H1 (cell line): ENCODE measurements around the gene LANCL2. TPM values are rescaled to one million over a fixed set of nuclear protein-coding genes. Genes with fewer than 3 reads are reported as not detected.

Source experiments
- CTCF ChIA-PET: fragments of 300-600 bp; sonication (Branson Sonifier 250); formaldehyde crosslinking; loops from one replicate; lab custom pipeline; 2021; ENCODE audit not compliant: partially characterized antibody; lab: Charles Lee
- POLR2A ChIA-PET: fragments of 300-600 bp; sonication (Branson Sonifier 250); formaldehyde crosslinking; loops from one replicate; lab custom pipeline; 2021; ENCODE audit warnings: inconsistent platforms; ENCODE audit not compliant: partially characterized antibody; lab: Charles Lee
- DNase-seq, 2 experiments: peaks; one replicate each; pipeline versions ENCODE4 v3.0.0 to v3.0.0-alpha.2; 2010 to 2022; ENCODE audit warnings: low spot score in 2 of 2, low read depth in 1 of 2, mixed read lengths in 1 of 2
- FAIRE-seq: peaks from 2 replicates; lab custom pipeline; 2011; peaks lifted over from hg19 to GRCh38; lab: Jason Lieb, UNC
- H2AFZ ChIP-seq: 2 replicates; pipeline ENCODE4 v1.8.1; 2012; ENCODE audit warnings: low read length, inconsistent platforms
- H2AK5ac ChIP-seq: 2 replicates; pipeline ENCODE4 v1.6.1; 2013; ENCODE audit warnings: low read depth, low read length
- H2BK120ac ChIP-seq: replicated peaks from 2 replicates; pipeline ENCODE3; 2013; ENCODE audit warnings: low read depth, low read length, inconsistent platforms
- H2BK12ac ChIP-seq: 2 replicates; pipeline ENCODE4 v1.6.1; 2013; ENCODE audit warnings: low read depth, low read length
- H2BK15ac ChIP-seq: 2 replicates; pipeline ENCODE4 v1.6.1; 2013; ENCODE audit warnings: low read length
- H2BK20ac ChIP-seq: 2 replicates; pipeline ENCODE4 v1.6.1; 2013; ENCODE audit warnings: low read length
- H2BK5ac ChIP-seq: 2 replicates; pipeline ENCODE4 v1.6.1; 2013; ENCODE audit warnings: low read depth, low read length
- H3K14ac ChIP-seq: 2 replicates; pipeline ENCODE4 v1.6.1; 2013; ENCODE audit warnings: inconsistent platforms; ENCODE audit not compliant: insufficient read length
- H3K18ac ChIP-seq: 2 replicates; pipeline ENCODE4 v1.6.1; 2013; ENCODE audit warnings: low read length; ENCODE audit errors: extremely low read depth
- H3K23ac ChIP-seq: 2 replicates; pipeline ENCODE4 v1.6.1; 2013; ENCODE audit warnings: inconsistent platforms; ENCODE audit not compliant: insufficient read length
- H3K23me2 ChIP-seq: 2 replicates; pipeline ENCODE4 v1.6.1; 2013; ENCODE audit warnings: low read depth, low read length
- H3K27ac ChIP-seq: 2 replicates; pipeline ENCODE4 v1.6.1; 2011; ENCODE audit warnings: low read depth, low read length, inconsistent platforms
- H3K27me3 ChIP-seq, 4 experiments: replicated peaks in 1 of 4; 1 replicate in 1 of 4; 2 replicates in 3 of 4; pipeline versions ENCODE4 v1.6.1 to v1.8.1; 2011 to 2013; ENCODE audit warnings: low read length in 3 of 4, mild to moderate bottlenecking in 3 of 4, inconsistent platforms in 2 of 4, mixed read lengths in 2 of 4, moderate library complexity in 1 of 4; ENCODE audit not compliant: control insufficient read depth in 3 of 4, insufficient read depth in 3 of 4; ENCODE audit errors: extremely low read depth in 1 of 4
- H3K36me3 ChIP-seq, 4 experiments: 2 replicates each; pipeline versions ENCODE4 v1.6.1 to v1.8.1; 2011 to 2013; ENCODE audit warnings: mild to moderate bottlenecking in 4 of 4, low read length in 3 of 4, moderate library complexity in 2 of 4, control low read depth in 1 of 4, inconsistent platforms in 1 of 4; ENCODE audit not compliant: insufficient read depth in 4 of 4, control insufficient read depth in 2 of 4
- H3K4ac ChIP-seq: replicated peaks from 2 replicates; pipeline ENCODE3; 2013; ENCODE audit warnings: low read length, low read depth, mixed read lengths, inconsistent platforms; ENCODE audit not compliant: insufficient read length
- H3K4me1 ChIP-seq, 4 experiments: replicated peaks in 1 of 4; 1 replicate in 1 of 4; 2 replicates in 3 of 4; pipeline versions ENCODE4 v1.6.1 to v1.8.1; 2011 to 2013; ENCODE audit warnings: low read length in 3 of 4, inconsistent platforms in 2 of 4, mixed read lengths in 1 of 4; ENCODE audit not compliant: insufficient read depth in 4 of 4, control insufficient read depth in 3 of 4
- H3K4me2 ChIP-seq, 2 experiments: 2 replicates each; pipeline versions ENCODE4 v1.6.1 to v1.8.1; 2011 to 2013; ENCODE audit warnings: low read depth in 2 of 2, low read length in 2 of 2, control low read depth in 1 of 2, inconsistent platforms in 1 of 2, mild to moderate bottlenecking in 1 of 2; ENCODE audit not compliant: insufficient read depth in 1 of 2
- H3K4me3 ChIP-seq, 4 experiments: fragments of 200-600, 300-600 bp in 1 of 4; sonication (generic), shearing (Covaris generic), sonication (Bioruptor Twin) in 1 of 4; 2 replicates each; pipeline versions ENCODE4 v1.5.1 to v1.8.1; 2011 to 2016; ENCODE audit warnings: low read length in 4 of 4, low read depth in 3 of 4, control low read depth in 2 of 4, inconsistent platforms in 2 of 4, mild to moderate bottlenecking in 2 of 4, mixed read lengths in 1 of 4, moderate library complexity in 1 of 4; ENCODE audit not compliant: insufficient read depth in 2 of 4; ENCODE audit errors: extremely low read depth in 1 of 4
- H3K56ac ChIP-seq: replicated peaks from 2 replicates; pipeline ENCODE3; 2013; ENCODE audit warnings: low read depth, mild to moderate bottlenecking, mixed read lengths, low read length, inconsistent platforms; ENCODE audit not compliant: insufficient read length
- H3K79me1 ChIP-seq: 2 replicates; pipeline ENCODE4 v1.6.1; 2013; ENCODE audit warnings: low read depth, low read length, control low read depth
- H3K79me2 ChIP-seq, 2 experiments: 2 replicates each; pipeline versions ENCODE4 v1.6.1 to v1.8.1; 2012 to 2013; ENCODE audit warnings: low read length in 2 of 2, mild to moderate bottlenecking in 2 of 2, inconsistent platforms in 1 of 2; ENCODE audit not compliant: insufficient read depth in 2 of 2, control insufficient read depth in 1 of 2
- H3K9ac ChIP-seq, 4 experiments: replicated peaks in 1 of 4; 1 replicate in 1 of 4; 2 replicates in 3 of 4; pipeline versions ENCODE4 v1.6.1 to v1.8.1; 2011 to 2013; ENCODE audit warnings: low read depth in 3 of 4, low read length in 3 of 4, control low read depth in 2 of 4, mild to moderate bottlenecking in 2 of 4, moderate library complexity in 2 of 4, inconsistent platforms in 1 of 4; ENCODE audit errors: extremely low read depth in 1 of 4
- H3K9me3 ChIP-seq, 2 experiments: 2 replicates each; pipeline versions ENCODE4 v1.6.1 to v1.8.1; 2012 to 2013; ENCODE audit warnings: mild to moderate bottlenecking in 2 of 2, moderate library complexity in 2 of 2, control low read depth in 1 of 2, inconsistent platforms in 1 of 2, low read depth in 1 of 2, low read length in 1 of 2, mixed read lengths in 1 of 2; ENCODE audit not compliant: insufficient read depth in 2 of 2
- H4K20me1 ChIP-seq, 2 experiments: replicated peaks in 1 of 2; 2 replicates each; pipeline versions ENCODE3 to v1.8.1; 2011 to 2013; ENCODE audit warnings: inconsistent platforms in 2 of 2, low read length in 2 of 2, mild to moderate bottlenecking in 1 of 2; ENCODE audit not compliant: insufficient read depth in 2 of 2, control insufficient read depth in 1 of 2
- H4K5ac ChIP-seq: 2 replicates; pipeline ENCODE4 v1.6.1; 2013; ENCODE audit warnings: low read length, low read depth, mixed read lengths, inconsistent platforms; ENCODE audit not compliant: insufficient read length
- H4K8ac ChIP-seq: 2 replicates; pipeline ENCODE4 v1.8.0; 2013; ENCODE audit warnings: mild to moderate bottlenecking, moderate library complexity, low read length, inconsistent platforms; ENCODE audit not compliant: insufficient read depth; ENCODE audit errors: extremely low read depth
- H4K91ac ChIP-seq: replicated peaks from 2 replicates; pipeline ENCODE3; 2013; ENCODE audit warnings: low read length, mixed read lengths, inconsistent platforms; ENCODE audit not compliant: insufficient read length
- BACH1 ChIP-seq: IDR thresholded peaks from 2 replicates; pipeline ENCODE4 v1.6.1; 2012; ENCODE audit warnings: low read length, improper control_type of control experiment
- BCL11A ChIP-seq, 2 experiments: IDR thresholded peaks; one replicate each; pipeline ENCODE4 v1.6.1; 2011; ENCODE audit warnings: low read depth in 2 of 2, low read length in 2 of 2, mild to moderate bottlenecking in 2 of 2
- GABPA ChIP-seq: IDR thresholded peaks from 2 replicates; pipeline ENCODE4 v1.6.1; 2011; ENCODE audit warnings: mild to moderate bottlenecking, low read length, moderate library complexity, borderline replicate concordance; ENCODE audit not compliant: insufficient read depth
- HDAC6 ChIP-seq: IDR thresholded peaks from one replicate; pipeline ENCODE4 v1.7.1; 2012; ENCODE audit warnings: low read depth, mild to moderate bottlenecking, inconsistent platforms, low read length, moderate library complexity
- MAFK ChIP-seq: IDR thresholded peaks from 2 replicates; pipeline ENCODE4 v1.6.1; 2012; ENCODE audit warnings: low read depth, mild to moderate bottlenecking, improper control_type of control experiment, low read length
- SIN3A ChIP-seq, 2 experiments: IDR thresholded peaks in 1 of 2; conservative IDR thresholded peaks in 1 of 2; 2 replicates each; pipeline ENCODE4 v1.6.1; 2011 to 2012; ENCODE audit warnings: low read length in 2 of 2, improper control_type of control experiment in 1 of 2, low read depth in 1 of 2, mild to moderate bottlenecking in 1 of 2
- SIRT6 ChIP-seq: IDR thresholded peaks from one replicate; pipeline ENCODE4 v1.7.1; 2012; ENCODE audit warnings: low read length, inconsistent platforms
- SP1 ChIP-seq: IDR thresholded peaks from 2 replicates; pipeline ENCODE4 v1.6.1; 2011; ENCODE audit warnings: low read depth, low read length
- SUZ12 ChIP-seq: fragments of 200-600 bp; sonication (generic); IDR thresholded peaks from 2 replicates; pipeline ENCODE4 v1.6.1; 2012; ENCODE audit warnings: mild to moderate bottlenecking, inconsistent platforms, low read length, moderate library complexity, mixed read lengths
- TAF1 ChIP-seq: IDR thresholded peaks from 2 replicates; pipeline ENCODE4 v1.6.1; 2011; ENCODE audit warnings: mild to moderate bottlenecking, low read depth, low read length
- TBP ChIP-seq: IDR thresholded peaks from 2 replicates; pipeline ENCODE4 v1.6.1; 2011; ENCODE audit warnings: low read depth, low read length, improper control_type of control experiment
- WGBS, 2 experiments: shearing (Covaris generic) in 1 of 2; methylation state at CpG; one replicate each; pipeline versions ENCODE4 v1.1.6 to v1.1.7; 2013 to 2015; ENCODE audit warnings: low lambda C conversion rate in 2 of 2, mixed read lengths in 2 of 2, inconsistent platforms in 1 of 2, low coverage in 1 of 2, missing lambda C conversion rate in 1 of 2; ENCODE audit not compliant: insufficient replicate concordance in 2 of 2, insufficient coverage in 1 of 2, insufficient read length in 1 of 2; ENCODE audit errors: extremely low coverage in 1 of 2, missing lambda C conversion rate in 1 of 2; 5-methylcytosine and 5-hydroxymethylcytosine counted together
- polyA plus RNA-seq, 7 experiments: library from polyadenylated mRNA; depleted of rRNA in 3 of 7; stranded (reverse) in 5 of 7; unstranded in 2 of 7; fragments of >200 nt in 5 of 7; fragments of 200-250 nt in 2 of 7; gene quantifications; 1 replicate in 5 of 7; 2 replicates in 1 of 7; 4 replicates in 1 of 7; pipeline versions ENCODE4 v1.2.1 to v1.2.3, GENCODE V29; 2011 to 2013; ENCODE audit warnings: missing spikeins in 2 of 7, mixed read lengths in 2 of 7
- total RNA-seq: library from RNA; stranded (reverse); fragmentation: NEBNext Ultra II Directional; extraction: Animal tissue kit (Norgen Biotek cat#: 25700); gene quantifications from 2 replicates; pipeline ENCODE4 v1.2.1, GENCODE V29; 2021
- TF ChIP-seq, protein P1 (sequence below): IDR thresholded peaks from 2 replicates; pipeline ENCODE4 v1.6.1; 2012; ENCODE audit warnings: inconsistent platforms

The LANCL2 gene
- total and polyA plus RNA-seq, 2 of the 8 experiments (the other 6 are each of a cell fraction or from before 2014, with no cell fraction given) = 9.2 to 9.5 TPM

DNA sequence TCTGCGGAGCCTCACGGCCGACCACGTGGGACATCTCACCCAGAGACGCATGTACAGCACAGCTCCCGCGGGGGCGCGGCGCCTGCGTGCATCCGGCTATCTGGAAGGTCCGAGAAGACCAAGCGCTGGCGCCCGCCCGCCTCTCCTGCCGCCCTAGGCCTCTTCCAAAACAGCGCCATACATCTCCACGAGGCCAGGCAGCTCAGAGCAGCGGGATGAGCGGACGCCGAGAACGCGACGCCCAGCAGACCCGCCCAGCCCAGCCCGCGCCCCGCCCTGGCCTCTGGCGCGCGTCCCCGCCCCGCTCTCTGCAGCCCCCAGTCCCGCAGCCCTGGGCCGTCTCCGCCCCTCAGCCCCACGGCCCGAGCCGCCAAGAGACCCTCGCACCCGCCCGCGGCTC is 20.3 kb upstream of the LANCL2 start:
- Histone ChIP-seq H3K23ac (no peak overlapping the region), H4K20me1 (no peaks in the 10 kb centered on the region), H3K4ac (no peak overlapping the region), H2AK5ac (no peak overlapping the region), H2BK12ac (no peak overlapping the region), H3K27me3 (no peaks in the 10 kb centered on the region), H2BK120ac (no peak overlapping the region), H2AFZ (no peak overlapping the region; the same call in 1 of the 2 replicates), H3K27ac (no peak overlapping the region), H3K36me3 (no peaks in the 10 kb centered on the region), H4K5ac (no peak overlapping the region), H3K14ac (no peak overlapping the region), H3K79me2 (no peaks in the 10 kb centered on the region), H3K4me1 (peaks cover 0 to 3% (median 0%) of the 10 kb centered on the region in 4 experiments; a peak in 1 of 7 replicates), H3K56ac (no peak overlapping the region), H3K4me3 (no peak overlapping the region), H2BK5ac (no peak overlapping the region), H3K9ac (no peak overlapping the region), H3K23me2 (no peaks in the 10 kb centered on the region), H3K79me1 (no peaks in the 10 kb centered on the region), H3K9me3 (peaks cover 0 to 3% of the 10 kb centered on the region in 2 experiments; a peak in 1 of 4 replicates), H2BK15ac (no peak overlapping the region), H3K18ac (no peak overlapping the region), H4K8ac (no peak overlapping the region; the same call in 1 of the 2 replicates), H4K91ac (no peak overlapping the region), H3K4me2 (no peak overlapping the region), H2BK20ac (no peak overlapping the region)
- DNase-seq (no peak), FAIRE-seq (no peak)
- ChIA-PET CTCF (interaction anchor here (0.7 to 2.4 kb wide), 9 partner anchors 8 to 65 kb away, joined by 3 to 9 read pairs (median 4); no protein-coding TSS in a partner anchor), POLR2A (interaction anchor here (2.4 kb wide), 1 partner anchor 22 kb away, joined by 18 read pairs; the partner anchor contains the start of gene LANCL2)
- 95% methylated on average over 12 of the region's 46 CpGs; no CpG with 5 or more reads in 1 of the 2 experiments for WGBS, 2 experiments
- TF ChIP-seq TBP = no peak
- TF ChIP-seq SIRT6 = no peak
- no peak for TF ChIP-seq SUZ12
- TF ChIP-seq BACH1 = no peak
- TF ChIP-seq SIN3A (conservative IDR thresholded peaks at IDR 0.05 in 1 of 2, IDR thresholded peaks at IDR 0.05 in 1 of 2; ENCODE audit: low read depth in 1 of 2, low read length in 2 of 2) = no peak
- TF ChIP-seq TAF1 = no peak
- no peak for TF ChIP-seq MAFK
- TF ChIP-seq BCL11A (IDR thresholded peaks at IDR 0.05; ENCODE audit: low read depth in 2 of 2, low read length in 2 of 2) = no peak
- TF ChIP-seq GABPA = no peak
- TF ChIP-seq, protein P1, sequence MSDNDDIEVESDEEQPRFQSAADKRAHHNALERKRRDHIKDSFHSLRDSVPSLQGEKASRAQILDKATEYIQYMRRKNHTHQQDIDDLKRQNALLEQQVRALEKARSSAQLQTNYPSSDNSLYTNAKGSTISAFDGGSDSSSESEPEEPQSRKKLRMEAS = no peak
- TF ChIP-seq HDAC6 = no peak
- TF ChIP-seq SP1 = no peak
